ENCODE results near the gene CDH23. TPM values are rescaled to one million over a fixed set of nuclear protein-coding genes. Genes with fewer than 3 reads are reported as not detected.

CDH23 gene
- total RNA-seq, 1 experiment from 2014 or later = 0.40 TPM

DNA sequence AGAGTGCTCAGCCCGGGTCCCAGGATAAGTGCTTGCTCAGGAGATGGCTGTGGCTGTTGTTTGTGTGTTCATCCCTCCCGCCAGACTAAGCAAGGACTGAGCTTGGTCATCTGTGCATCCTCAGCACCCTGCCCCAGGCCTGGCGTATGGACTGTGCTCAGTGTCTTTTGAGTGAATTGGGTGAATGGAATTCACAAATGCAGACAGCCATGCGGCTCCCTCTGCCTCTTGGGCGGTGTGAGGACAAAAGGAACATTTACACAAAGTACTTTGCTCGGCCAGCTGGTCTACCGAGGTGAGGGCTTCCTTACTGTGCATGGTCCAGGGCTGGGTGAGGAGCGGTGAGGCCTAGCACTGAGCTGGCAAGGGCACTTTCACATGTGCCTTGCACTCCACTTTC is 120.2 kb downstream of the CDH23 start:
- DNase-seq (ENCODE audit: low read depth) = no peak

GRCh38 chr10:71517298-71518169 is 120.8 kb downstream of the CDH23 start:
- DNase-seq (ENCODE audit: low read depth) = no peak

GRCh38 chr10:71520042-71520441 is 123.3 kb downstream of the CDH23 start:
- no peak for DNase-seq (ENCODE audit: low read depth)

DNA sequence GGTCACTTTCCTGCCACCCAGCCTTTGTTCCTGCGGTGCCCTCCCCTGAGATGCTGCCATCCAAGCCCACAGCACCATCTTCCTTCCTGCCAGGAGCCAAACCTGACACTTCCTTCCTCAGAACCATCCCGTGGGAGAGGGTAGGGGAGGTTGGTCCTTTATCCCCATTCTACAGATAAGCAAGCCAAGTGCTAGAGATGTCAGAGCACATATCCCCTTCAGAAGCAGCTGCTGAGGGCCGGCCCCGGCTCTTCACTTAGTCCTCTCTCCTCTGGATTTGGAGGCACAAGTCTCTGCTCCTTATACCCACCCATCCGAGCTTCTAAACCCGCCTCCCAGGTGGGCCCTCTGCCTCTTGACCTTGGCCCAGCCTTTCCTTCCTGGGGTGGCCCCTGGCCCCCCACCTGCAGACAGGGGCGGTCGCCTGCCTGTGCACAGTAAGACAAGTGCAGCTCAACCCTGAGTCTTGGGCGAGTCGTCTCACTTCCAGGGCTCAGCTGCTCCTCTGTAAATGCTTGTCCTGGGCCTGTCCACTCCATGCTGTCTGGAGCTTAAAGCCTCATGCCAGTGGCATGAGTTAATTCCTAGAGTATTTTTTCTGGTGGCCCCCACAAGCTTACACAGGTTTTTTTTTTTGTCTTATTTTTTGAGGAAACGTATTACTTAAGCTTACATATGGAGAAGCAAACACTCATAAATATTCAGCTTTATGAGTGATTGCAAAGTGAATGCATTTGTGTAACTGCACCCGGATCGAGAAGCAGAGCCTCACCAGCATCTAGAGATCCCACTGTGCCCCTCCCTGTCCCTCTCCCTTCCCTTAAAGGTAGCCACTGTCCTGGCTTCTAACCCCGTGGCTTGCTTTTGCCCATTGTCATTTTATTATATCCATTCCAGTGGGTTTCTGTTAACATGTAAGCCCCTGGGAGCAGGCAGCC is 125.1 kb downstream of the CDH23 start:
- DNase-seq (ENCODE audit: low read depth) = no peak

DNA sequence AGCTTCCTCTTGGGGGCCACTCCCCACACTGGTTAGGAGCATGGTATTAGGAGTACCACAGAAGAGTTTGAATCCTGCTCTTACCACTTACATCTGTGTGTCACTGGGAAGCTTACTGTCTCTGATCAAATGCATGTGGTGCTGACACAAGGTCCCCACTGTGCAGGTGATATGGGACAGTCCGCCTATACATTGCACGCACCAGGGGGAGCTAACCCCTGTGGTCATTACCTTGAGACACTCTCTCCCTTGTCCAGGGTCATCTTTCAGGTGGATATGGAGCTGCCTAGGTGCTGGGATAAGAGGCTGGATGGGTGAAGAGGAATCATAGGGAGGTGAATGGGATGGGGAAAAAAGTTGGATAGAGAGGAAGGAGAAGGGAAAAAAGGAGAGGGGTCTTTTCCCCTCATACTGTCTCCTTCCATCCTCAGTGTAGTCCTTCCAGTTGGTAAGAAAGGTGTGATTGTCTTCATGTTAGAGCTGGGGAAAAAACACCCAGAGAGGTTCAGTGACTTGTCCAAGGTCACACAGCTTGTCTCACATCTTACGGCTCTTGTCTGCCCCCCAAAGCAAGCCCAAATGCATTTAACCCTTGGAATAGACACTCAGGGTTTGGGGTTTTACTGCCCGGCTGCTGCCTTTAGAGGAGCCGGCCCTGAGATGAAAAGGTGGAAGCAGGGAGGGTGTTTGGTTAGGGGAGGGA is 125.9 kb downstream of the CDH23 start:
- no peak for DNase-seq (ENCODE audit: low read depth)

- DNase-seq (ENCODE audit: low read depth) = no peak
Measured at GRCh38 chr10:71523756-71524155, 127.0 kb downstream of the CDH23 start.

GRCh38 chr10:71525092-71525491 is 128.4 kb downstream of the CDH23 start:
- no peak for DNase-seq (ENCODE audit: low read depth)

DNA sequence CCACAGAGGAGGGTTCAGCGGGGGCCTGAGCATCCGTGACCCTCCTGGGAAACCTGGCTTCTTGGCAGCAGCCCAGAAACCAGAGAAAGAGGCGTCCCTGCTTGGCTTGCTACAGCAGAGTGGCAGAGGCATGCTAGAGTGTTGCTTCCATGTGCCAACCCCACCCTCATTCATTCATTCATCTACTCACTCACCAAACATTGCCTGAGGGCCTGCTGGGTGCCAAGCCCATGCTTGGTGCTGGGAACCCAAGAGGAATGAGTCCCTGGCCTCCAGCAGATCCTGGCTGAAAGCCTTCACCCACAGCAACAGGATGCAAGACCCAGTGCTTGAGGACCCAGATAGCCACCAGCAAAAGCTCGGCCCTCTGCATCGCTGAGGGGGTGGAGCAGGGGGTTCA is 129.0 kb downstream of the CDH23 start:
- no peak for DNase-seq (ENCODE audit: low read depth)

- DNase-seq (ENCODE audit: low read depth) = no peak
Measured at GRCh38 chr10:71526653-71527052, 129.9 kb downstream of the CDH23 start.

- DNase-seq (ENCODE audit: low read depth) = no peak
Measured at GRCh38 chr10:71527135-71527534, 130.4 kb downstream of the CDH23 start.

DNA sequence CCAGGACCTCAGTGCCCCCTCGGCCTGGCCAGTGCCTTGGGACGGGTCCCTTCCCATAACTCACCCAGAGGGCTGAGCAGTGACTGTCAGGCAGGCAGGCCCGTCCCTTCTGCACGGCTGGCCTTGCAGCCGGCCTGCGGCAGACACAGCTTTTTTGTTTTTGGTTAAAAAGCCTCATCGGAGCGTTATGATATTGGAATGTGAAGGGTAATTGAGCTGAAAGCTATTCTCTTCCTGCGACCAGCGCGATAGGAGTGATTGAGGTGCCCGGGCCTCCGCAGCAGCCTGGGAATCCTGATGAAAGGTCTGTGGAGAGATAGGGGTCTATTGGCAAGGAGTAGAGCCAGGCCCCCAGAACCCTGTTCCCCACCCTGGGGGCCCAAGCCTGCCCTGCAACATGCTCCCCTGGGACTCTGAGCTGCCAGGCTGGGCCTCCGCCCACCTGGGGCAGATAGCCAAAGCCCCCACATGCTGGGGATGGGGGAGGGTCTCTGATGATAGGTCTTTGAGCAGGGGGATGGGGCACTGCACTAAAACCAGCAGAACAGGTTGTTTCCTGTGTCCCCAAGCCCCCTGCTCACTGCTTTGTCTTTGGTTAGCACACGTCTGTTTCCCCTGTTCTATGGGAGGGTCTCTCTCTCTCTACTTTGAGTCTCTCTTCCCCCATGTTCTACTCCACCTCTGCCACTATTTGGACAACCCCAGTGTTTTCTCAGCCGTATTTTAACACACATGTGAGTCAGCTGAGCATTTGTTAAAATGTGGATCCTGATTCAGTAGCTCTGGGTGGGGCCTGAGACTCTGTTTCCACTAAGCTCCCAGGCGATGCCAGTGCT is 131.9 kb downstream of the CDH23 start:
- no peak for DNase-seq (ENCODE audit: low read depth)

GRCh38 chr10:71529207-71529827 is 132.6 kb downstream of the CDH23 start:
- no peak for DNase-seq (ENCODE audit: low read depth)

GRCh38 chr10:71530781-71531180 is 134.1 kb downstream of the CDH23 start:
- DNase-seq (ENCODE audit: low read depth) = no peak

GRCh38 chr10:71531485-71532446 is 135.0 kb downstream of the CDH23 start:
- peak; percentile 39 for DNase-seq (ENCODE audit: low read depth)

- DNase-seq (ENCODE audit: low read depth) = no peak
Measured at GRCh38 chr10:71532878-71533277, 136.2 kb downstream of the CDH23 start.

DNA sequence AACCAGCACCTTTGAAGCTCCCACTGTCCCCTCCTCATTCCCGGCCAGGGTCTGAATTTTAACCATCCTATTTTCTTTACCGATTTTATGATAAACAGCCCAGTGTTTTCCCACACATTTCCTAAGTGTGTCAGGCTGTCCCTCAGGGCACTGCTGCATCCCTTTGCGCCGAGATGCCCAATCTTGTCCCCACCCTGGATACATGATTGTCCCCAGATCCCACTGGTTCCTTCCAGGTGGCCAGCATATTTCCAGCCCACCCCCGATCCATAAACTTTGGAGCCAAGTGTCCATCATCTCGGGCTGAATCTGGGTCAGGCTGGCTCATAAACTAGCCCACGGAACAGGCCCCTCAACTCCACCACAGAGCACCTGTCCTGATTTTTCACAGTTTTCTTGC is 137.2 kb downstream of the CDH23 start:
- no peak for DNase-seq (ENCODE audit: low read depth)

- no peak for DNase-seq (ENCODE audit: low read depth)
Measured at GRCh38 chr10:71534568-71535194, 138.0 kb downstream of the CDH23 start.

- peak; percentile 43 for DNase-seq (ENCODE audit: low read depth)
Measured at GRCh38 chr10:71536332-71536731, 139.6 kb downstream of the CDH23 start.

GRCh38 chr10:71537125-71537524 is 140.4 kb downstream of the CDH23 start:
- DNase-seq (ENCODE audit: low read depth) = no peak
